Caki2 (cell line): ENCODE results near the gene TOMM6. TPM values are rescaled to one million over a fixed set of nuclear protein-coding genes. Genes with fewer than 3 reads are reported as not detected.
"Not testable (repeated sequence)": the region's sequence is repeated elsewhere in the genome, so short reads cannot be mapped to it uniquely, and the experiment has no call there.

Experiments used
- DNase-seq: peaks from one replicate; pipeline ENCODE4 v3.0.0-alpha.2; 2015; ENCODE audit warnings: low read depth
- in situ Hi-C: cut with HindIII; loops from 2 replicates; pipeline ENCODE4 v1.10.0; 2016; ENCODE audit warnings: low sequenced_read_pairs, low pct_unique_long_range_greater_than_20kb, mixed read lengths
- total RNA-seq: library from RNA; depleted of rRNA; stranded (reverse); fragments of >200 nt; shearing (Covaris generic); gene quantifications from 2 replicates; pipeline ENCODE4 v1.2.3, GENCODE V29; 2014; ENCODE audit warnings: low replicate concordance

Gene TOMM6
- total RNA-seq, 1 experiment from 2014 or later, result 264 TPM

DNA sequence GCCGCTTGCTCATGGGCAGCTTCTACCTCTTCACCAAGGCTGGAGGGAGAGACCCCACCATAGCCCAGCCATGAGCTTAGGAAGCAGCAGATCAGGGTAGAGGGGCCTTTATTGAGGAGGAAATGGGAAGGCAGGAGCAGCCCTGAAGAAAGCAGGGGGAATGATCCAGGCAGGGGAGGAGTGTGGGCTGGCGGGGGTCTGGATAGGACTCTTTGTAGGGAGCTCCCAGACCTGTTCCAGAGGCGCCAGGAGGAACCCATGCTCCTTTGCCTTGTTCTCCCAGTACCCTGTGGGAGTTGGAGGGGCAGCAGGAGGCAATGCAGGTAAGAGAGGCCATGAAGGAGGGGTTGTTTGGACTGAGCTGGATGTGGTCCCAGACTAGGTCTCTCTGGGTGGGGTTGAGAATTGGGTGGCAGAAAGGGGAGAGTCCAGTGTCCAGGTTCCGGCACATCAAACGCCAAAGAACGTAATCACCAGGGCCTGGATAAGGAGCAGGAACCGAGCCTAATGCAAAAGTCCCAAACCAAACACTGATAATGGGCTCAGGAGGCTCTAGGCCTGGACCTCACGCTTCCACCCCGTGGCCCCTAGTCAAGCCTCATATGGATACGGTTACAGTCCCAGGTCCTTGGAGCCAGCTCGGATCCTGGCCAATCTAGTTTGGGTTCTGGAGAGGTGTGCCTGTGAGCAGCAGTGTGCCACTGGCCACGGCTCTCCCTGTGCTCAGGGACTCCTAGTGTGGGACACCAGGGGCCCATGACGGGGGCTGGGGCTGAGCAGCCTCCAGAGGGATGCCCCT is 28.2 kb upstream of the TOMM6 start:
- in situ Hi-C loops, result no loop called here
- no peak for DNase-seq

DNA sequence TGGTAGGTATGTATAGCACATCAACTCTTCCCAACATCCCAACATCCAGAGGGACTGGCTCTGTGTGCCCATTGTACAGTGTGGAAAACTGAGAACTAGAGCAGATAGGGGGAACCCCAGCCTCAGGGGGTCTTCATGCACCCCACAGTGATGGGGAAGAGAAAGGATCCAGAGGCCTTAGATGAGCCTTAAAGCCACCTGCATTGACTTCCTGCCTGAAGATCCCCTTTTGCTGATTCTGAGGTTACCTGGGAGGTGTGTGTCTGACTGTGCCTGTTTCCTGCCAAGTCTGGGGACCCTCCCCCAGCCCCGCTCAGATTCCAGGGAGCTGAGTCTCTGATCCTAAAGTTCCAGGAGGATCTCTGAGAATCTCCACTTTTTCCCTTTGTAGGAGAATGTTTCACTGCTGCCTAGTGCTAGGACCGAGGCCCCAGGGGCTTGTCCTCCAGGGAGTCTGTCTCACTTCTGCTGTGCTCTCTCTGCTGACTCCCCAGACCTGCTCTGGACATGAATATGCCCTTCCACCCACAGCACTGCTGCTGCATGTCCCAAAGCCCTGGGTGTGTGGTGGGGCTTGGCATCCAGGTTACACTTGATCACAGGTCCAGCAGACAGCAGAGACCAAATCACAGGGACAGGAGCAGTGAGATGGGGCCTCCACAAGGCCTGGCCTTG is 27.5 kb upstream of the TOMM6 start:
- in situ Hi-C loops, result no loop called here
- DNase-seq, result no peak

DNA sequence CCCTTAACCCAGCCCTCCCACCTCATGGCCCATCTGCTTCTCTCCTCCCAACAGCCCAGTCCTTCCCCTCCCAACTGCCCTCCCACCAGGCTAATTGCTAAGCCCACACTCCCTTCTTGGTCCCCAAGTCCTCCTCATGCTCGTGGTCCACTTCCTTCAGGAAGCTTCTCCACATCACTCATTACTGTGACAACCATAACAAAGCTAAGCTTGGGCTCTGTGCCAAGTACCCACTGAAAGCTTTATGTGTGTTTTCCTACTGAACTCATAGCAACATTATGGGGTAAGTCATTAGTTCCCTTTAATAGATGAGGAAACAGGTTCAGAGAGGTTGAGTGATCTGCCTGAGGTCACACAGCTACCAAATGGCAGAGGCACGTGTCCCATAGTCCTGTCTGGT is 24.0 kb upstream of the TOMM6 start:
- in situ Hi-C loops, result no loop called here
- no peak for DNase-seq

DNA sequence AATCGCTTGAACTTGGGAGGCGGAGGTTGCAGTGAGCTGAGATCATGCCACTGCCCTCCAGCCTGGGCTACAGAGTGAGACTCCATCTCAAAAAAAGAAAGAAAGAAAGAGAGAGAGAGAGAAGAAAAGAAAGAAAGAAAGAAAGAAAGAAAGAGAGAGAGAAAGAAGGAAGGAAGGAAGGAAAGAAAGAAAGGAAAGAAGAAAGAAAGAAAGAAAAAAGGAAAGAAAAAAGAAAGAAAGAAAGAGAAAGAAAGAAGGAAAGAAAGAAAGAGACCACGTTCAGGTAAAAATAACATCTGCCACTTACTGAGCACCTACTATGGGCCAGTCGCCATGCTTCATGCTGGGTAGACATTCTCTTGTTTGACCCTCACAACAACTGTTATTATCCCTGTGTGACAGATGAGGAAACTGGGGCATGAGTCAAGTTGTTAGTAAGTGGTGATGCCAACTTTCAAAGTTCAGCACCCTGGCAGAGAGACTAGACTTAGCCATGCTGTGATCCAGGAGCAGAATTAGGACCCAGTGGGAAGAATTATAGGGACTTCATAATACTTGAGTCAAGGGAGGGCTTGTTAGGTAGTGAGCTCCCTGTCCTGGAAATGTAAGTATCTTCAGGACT is 21.3 kb upstream of the TOMM6 start:
- in situ Hi-C loops, DNase-seq: not testable (repeated sequence)

DNA sequence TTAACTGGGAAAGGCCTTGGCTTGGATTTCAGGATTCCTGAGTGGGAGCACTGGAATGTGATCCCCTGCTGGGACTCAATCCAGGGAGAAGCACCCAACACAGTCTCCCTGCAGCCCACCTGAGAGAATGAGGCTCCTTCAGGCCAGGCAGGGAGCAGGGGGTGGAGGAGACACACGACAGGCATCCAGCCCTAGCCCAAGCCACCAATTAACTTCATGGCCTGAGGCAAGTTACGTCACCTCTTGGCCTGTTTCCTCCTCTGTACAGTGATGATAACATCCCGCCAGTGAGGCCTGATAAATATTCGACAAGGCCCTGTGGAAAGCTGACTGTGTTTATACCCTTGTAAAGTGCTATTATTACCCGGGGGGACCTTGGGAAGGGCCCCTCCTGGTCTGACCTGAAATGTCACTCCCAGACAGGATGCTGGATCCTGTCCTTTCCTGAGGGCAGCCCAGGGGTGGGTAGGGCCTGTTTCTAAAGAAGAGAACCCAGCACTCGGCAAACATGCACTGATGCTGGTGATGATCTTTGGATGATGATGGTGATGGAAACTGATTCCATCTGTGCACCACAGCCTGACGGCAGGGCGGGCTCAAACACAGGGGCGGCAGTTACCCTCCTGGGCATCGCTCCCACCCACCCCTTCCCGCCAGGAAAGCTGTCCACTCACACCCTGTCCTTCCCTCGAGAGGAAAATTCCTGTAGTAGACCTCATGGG is 20.2 kb upstream of the TOMM6 start:
- in situ Hi-C loops, result no loop called here

DNA sequence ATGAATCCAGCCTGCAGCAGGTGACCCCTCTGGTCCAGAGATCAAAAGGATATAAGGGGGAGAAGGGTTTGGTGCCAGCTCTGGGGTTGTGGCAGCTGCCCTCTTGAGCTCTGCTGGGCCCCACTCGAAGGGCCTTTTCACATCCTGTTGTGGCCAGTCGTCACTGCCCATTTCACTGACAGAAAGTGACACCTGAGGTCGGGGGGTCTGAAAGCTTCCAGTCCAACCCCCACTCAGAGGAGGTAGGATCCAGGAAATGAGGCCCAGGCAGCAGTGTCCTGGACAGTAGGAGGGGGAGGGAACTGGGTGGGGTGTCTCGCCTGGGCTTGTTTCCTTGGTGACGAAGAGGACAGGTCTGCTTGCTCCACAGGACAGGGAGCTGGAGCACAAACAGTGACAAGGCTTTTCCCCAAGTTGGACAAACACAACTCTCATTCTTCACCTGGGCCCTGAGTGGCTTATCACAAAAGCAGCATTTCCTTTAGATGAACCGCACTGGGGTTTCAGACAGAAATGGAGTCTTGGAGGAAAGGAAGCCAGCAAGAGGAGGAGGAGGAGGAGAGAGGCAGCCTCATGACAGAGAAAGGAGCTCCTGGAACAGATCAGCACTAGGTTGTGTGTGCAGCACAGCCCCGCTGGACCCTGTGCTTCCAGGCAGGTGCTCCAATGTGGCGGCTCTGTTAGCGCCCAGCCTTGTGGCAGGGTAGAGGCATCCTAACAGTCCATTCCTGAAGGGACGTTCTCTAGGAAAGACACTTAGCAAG is 18.8 kb upstream of the TOMM6 start:
- DNase-seq, result peak; percentile 44
- in situ Hi-C loops, result no loop called here

More for the DNA sequence above, 20.2 kb upstream of the TOMM6 start:
- peak; percentile 56 for DNase-seq

DNA sequence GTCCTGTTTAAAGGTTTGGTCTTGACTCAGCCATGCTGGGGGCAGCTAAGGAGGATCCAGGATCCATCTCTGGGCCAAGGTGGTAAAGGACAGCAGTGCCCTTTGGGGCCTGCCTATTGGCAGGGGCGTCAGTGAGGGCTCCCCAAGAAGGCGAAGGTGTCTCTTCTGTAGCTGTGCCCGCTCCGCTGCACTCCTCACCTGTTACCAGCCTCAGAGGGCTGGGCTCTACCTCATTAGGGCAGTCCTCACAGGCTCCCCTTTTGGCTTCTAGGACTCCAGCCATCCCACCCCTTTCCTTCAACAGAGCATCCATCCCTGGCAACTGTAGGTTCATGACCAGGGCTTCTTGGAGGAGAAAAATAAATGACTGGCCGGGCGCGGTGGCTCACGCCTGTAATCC is 18.1 kb upstream of the TOMM6 start:
- DNase-seq, result no peak
- in situ Hi-C loops, result no loop called here

DNA sequence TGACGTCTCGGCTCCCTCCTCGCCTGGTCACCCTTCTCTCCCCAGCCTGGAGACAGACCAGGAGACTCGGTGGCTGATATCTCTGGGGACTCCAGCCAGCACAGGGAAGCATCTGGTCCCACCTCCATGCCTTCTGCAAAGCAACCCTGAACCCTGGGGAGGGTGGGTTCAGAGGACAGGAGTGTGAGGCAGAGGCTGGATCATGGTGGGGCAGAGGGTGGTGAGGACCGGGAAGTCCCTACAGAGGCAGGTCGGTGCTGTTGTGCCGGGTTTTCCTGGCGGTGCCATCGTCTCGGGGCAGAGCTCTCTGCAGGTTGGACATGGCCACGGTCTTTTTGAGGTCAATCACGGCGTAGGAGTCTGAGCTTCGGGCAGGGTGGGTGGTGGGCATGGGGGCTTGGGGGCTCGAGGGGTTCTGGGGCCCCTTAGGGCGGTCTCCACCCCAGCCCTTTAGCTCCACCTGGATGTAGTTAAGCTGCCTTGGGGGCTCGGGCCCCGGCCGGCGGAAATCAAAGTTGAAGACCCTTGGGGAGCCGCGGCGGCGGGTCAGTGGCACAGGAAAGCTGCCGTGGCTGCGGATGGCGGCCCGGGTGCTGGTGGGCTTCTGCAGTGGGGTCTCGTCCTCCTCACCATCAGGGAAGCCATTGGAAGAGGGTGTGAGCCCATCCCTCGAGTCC is 17.0 kb upstream of the TOMM6 start:
- in situ Hi-C loops, result no loop called here
- DNase-seq, result no peak

DNA sequence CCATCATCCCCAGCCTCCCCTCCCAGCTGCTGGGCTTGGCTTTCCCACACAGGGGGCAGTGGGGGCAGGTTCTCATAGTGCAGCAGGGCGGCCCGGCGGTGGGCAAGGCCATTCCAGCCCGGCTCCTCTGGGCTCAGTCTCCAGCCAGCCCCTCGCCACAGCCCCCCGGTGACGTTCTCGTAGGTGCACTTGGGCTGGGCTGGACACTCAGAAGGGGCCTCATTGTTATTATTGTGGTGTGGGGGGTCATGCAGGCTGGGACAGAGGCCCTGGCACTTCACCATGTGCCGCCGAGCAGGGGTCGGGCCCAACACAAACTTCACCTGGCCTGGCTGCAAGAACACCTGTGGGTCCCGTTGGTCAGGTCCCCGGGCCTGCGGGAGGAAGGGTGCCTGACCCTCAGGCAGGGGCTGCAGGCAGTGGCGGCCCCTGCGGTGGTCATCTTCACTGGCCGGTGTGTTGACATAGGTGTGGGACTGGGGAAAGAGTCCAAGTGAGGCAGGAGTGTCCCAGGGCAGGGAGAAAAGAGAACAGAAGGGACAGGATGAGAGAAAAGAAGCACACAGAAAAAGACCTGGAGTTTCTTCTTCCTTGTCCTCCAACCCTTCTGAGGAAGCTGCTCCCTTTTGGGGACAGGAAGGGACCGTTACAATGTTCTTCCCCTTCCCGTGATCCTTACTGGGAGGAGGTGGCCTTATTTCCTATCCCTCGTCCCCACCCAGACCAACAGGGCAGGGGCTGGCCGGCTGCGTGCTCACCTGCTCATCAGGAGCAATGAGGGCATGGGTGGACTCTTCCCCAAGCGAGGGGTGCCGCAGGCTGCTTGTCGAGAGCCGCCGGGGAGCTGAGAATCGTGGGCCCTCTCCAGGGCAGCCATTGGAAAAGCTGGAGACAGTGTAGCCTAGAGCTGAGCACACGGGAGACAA is 16.2 kb upstream of the TOMM6 start:
- in situ Hi-C loops, result no loop called here
- DNase-seq, result no peak

DNA sequence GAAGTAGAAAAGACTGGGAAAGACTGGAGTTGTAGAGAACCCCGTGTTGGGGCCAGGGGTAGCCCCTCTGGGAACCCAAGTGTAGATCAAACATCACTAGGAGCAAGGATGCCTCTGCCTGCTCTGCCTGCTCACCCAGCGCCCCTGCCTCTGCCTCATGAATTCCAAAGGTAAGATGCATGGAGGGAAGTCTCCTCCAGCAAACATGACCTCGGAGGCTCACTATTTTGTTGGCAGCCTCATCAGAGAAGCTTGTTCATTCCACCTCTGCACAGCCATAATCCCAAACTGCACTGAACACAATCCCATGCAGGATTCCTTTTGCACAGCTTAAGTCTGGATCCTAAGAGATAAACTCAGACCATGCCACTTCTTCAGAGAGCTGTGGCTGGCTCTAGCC is 12.7 kb upstream of the TOMM6 start:
- in situ Hi-C loops, result no loop called here
- DNase-seq, result no peak

DNA sequence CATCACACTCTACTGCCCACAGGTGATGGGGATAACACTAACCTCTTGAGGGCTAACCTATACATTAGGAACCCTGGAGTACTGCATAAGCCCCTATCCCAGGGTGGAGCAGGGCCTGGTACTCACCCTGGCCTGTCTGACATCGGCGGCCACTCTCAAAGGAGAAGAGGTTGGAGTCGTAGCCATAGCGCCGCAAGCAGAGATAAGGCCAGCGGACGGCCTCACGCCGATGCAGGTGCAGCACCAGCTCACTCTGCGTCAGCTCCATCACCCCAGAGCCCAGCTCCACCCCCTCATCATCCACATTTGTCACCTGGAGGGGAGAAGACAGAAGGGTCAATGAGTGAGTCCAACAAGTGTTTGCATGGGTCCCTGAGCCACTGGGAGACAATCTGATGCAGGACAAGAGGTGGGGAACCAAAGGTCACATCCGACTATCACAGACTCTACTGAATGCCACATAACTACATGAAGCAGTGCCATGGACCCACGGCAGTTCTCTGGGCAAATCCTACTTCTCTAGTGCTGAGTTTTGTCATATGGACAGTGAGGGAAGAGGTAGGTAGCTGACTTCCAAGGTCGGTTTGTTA is 12.1 kb upstream of the TOMM6 start:
- in situ Hi-C loops, result no loop called here
- no peak for DNase-seq

DNA sequence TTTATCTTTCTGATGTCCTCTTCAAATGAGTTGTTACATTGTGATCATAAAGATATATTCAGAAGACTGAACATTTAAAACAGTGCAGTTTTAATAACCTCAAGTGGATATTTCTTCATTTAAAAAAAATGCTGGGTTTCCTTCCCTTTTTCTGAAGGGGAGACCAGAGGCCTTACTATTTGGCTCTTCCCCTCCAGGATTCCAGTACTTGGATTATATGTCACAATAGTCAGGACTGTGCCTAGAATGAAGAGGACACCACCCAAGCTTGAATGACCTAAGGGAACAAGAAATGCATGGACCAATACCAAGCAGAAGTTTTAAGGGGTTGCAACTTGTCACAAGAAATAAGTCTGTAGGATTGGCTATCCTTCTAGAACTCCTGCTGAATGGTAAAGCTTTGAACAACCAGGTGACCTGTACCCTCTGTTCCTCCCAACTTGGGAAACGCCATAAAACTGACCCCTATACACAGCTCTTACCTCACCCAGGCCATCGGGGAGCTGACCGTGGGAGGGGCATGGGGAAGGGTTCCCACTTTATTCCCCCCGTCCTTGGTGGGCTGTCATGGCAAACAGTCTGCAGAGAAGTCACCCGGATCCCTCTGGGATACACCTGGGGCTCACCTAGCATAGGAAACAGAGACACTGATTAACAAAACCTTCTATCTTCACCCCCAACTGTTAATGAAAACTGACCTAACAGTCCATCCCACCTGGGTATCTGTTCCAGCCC is 9.8 kb upstream of the TOMM6 start:
- no peak for DNase-seq
- in situ Hi-C loops, result no loop called here

DNA sequence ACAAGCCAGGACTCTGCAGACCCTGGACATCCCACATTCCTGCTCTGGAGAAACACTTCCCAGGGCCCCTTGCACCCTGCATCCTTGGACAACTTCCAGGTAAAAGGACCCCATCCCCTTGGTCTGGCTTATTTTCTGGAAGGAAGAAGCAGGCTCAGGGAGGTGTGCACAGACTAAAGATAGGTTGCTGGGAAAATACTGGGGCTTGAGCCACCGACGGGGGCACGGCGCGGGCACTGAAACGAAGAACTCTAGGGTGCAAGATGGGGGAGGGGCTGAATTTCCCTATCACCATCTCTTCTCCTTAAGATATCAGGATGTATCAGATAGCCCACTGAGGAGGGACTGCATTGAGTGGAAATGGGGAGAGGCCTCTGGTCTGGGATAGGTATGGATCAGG is 8.6 kb upstream of the TOMM6 start:
- in situ Hi-C loops, result no loop called here
- no peak for DNase-seq

DNA sequence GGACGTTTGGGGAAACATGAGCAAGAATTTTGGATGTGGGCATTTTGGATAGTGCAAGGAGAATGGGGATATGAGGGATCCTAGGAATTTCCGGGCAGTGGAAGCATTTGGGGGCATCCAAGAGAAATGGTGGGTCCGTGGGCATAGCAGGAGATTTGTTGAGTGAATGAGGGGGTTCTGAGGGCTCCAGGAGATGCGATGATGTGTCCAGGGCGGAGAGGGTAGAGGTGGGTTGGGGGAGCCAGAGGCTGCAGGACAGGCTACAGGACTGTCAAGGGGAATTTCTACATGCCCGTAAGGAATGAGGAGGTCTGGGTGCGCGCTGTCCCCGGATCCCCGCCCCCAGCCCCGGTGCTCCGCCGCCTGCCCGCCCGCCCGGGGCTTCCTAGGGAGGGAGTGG is 8.2 kb upstream of the TOMM6 start:
- DNase-seq, result no peak
- in situ Hi-C loops, result no loop called here

DNA sequence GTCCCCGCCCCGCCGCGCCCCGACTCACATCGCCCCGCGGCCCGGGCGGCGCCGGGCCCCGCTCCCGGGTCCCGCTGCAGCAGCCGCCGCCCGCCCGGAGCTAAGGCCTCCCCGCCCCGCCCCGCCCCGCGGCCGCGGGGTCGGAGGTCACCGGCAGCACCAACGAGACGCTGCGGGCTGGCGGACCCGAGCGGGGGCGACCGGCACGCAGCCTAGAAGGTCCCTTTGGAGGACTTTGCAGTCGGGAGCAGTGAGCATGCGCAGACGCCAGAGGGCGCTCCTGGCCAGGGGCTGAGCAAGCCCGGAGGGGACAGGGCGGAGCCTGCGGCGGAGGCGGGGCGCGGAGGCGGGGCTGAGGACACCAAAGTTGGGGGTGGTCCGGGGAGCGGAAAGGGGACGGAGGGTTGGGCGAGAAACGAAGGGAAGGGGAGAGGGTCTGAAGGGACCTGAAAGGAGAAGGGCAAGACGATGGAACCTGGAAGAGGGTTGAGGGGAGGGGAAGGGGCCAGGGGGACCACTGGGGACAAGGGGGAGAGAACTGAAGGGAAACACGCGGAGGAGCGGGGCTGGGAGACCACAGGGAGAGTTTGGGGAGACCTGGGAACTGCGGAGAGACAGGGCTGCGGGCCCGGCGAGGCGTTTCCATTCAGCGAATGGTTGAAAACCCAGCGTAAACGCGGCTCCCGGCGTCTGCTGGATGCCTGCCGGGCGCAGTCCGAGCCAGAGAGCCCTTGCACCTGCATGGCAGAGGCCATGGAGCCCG is 7.5 kb upstream of the TOMM6 start, which contains the start of gene FRS3:
Gene FRS3, minus strand, starts transcription at position 113 of the 763 bp plus-strand sequence. CDS start 2,913 bp downstream, outside the sequence.
- in situ Hi-C loops, result no loop called here
- peak; percentile 89 for DNase-seq
